OCI-M1 (cell line): ENCODE measurements around the gene ZNF107.
"Not testable (repeated sequence)": the region's sequence is repeated elsewhere in the genome, so short reads cannot be mapped to it uniquely, and the experiment has no call there.

ENCODE experiments used
- DNase-seq: peaks from one replicate; lab custom pipeline; 2025; lab: John Stamatoyannopoulos, UW

The ZNF107 gene

GRCh38 chr7:64733550-64734240 lies 67.8 kb downstream of the ZNF107 start:
- no peak for DNase-seq

DNA sequence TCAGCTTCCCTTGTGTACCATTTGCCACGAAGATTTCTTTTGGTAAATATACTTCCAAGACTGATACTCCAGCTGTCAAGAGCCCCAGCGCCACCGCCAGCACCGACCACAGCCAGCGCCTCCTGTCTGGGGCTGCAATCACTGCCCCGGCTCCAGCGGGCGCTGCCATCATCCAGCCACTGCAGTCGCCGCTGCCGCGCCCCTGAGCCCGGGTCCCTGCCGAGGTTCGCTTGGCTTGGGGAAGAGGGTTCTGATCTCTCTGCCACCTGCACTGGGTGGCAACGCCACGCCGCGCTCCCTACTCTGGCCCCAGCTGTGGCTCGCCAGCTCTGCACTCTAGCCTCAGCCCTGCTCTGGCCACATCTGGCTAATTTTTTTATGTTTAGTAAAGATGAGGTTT lies 70.6 kb downstream of the ZNF107 start:
- no peak for DNase-seq

GRCh38 chr7:64738403-64738802 lies 72.5 kb downstream of the ZNF107 start:
- not testable (repeated sequence) for DNase-seq

- not testable (repeated sequence) for DNase-seq
Observed at GRCh38 chr7:64738953-64739352, 73.0 kb downstream of the ZNF107 start.

DNA sequence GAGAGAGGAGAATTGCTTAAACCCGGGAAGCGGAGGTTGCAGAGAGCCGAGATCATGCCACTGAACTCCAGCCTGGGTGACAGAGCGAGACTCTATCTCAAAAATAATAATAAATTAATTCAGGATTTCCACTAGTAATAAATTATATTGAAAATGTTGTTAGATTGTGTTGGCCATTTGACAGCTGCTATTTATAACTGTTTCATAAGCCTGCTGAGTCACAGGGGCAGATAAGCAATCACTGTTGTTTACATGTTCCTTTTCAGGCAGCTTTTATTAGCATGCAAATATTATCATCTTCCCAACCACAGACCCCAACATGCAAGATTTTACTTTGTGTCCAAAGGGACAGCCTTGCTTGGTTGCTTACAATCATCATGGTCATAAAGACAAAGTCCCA lies 78.7 kb downstream of the ZNF107 start:
- peak; percentile 51 for DNase-seq

DNA sequence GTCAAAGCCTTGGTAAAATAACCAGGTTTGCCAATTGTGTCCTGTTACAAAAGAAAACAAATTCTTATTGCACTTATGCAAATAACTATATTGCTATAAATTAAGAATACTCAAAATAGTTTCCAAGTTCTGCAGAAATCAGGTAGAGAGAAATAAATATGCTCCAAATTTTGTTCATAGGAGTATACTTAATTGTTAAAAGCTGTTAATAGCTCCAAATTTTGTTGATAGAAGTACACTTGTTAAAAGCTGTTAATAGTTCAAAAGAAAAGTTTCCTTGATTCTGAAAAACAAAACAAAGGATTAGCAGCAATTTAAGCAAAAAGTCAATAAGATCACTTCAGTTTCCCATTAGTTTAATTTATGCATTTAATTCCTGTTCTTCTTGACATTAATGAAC lies 81.9 kb downstream of the ZNF107 start:
- DNase-seq = peak; percentile 34

DNA sequence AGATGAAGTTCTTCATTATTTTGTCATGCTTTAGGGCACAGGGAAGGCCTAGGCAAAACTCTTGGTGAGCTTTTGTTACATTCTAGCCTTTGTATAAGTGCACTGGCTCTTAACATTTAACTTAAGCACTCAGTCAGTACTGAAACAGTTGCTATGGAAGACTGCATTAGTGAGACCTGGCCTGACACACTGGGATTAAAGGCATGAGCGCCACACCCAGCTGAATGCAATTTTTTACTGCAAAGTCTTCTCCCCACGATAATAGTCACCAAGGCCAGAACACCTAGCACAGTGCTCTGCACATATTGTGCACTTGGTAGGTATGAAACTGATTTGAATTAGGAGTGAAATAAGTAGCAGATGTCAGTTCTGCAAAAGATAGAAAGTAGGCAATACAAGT lies 87.1 kb downstream of the ZNF107 start:
- no peak for DNase-seq

DNA sequence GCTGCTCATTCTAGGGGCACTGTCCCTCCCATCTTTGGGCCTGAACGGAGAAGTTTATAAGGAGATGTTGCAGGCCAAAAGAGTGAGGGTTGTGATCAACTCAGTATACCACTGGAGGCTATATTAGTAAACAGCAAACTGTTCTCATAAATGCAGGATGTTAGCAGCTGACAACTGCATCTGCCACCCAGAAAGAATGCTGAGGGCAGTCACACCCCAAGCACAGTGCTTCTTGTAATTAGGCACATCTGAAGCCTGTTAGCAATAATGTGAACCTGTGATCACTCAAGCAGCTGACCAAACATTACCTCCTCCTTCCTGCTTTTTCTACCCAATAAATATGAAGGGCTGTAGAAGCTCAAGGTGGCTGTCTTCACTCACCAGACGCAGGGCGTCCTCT lies 89.9 kb downstream of the ZNF107 start:
- DNase-seq = no peak

- no peak for DNase-seq
Observed at GRCh38 chr7:64758151-64758550, 92.2 kb downstream of the ZNF107 start.
